NCI-H2107 (cell line): ENCODE results near the gene JAKMIP1.
A peak's percentile ranks its signal among the peaks of the same experiment; 100 is the strongest.

ENCODE experiments used
- DNase-seq: peaks from one replicate; lab custom pipeline; 2025; lab: John Stamatoyannopoulos, UW

The JAKMIP1 gene

DNA sequence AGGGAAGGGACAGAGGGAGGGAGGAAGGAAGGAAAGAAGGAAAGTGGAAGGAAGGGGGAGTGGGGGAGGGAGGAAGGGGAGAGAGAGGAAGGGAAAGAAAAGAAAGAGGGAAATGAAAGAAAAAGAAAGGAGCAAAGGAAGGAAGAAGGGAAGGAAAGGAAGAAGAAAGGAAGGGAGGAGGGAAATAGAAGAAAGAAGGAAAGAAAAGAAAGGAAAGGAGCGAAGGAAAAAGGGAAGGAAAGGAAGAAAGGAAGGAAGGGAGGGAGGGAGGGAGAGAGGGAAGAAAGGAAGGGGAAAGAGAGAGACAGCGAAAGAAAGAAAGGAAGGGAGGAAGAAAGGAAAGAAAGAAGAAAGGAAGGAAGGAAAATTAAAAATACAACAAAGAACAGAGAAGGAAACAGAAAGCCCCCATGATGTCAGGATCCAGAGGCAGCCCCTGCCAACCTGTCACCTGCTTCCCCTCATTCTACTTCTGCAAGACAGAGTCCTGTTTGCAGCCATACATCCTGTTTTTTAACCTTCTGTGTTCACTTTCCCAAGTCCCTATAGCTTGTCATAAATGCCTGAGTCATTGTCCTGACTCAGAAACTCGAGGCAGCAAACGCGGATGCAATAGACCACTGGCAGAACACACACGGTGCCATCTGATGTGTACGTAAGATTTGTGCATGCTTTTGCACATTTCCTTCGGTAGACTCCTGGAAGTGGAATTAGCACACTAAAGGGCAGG, 105.2 kb downstream of the JAKMIP1 start:
- no peak for DNase-seq

- no peak for DNase-seq
Observed at GRCh38 chr4:6093671-6094070, 106.7 kb downstream of the JAKMIP1 start.

DNA sequence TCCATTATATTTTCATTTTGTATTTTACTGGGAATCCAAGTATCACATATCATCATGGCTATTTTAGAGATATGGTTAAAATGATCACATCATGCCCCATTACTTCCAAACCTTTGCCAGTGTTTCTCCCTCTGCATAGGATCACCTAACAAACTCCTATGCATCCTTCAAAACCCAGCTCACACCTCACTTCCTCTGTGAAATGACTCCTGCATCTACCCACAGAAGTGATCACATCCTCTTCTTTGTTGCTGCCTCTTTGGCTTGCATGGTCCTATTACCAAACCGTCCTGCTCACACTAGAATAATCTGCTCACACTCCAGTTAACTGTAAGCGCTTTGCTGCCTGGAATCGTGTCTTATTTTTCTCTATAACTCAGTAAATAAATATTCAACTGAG, 107.4 kb downstream of the JAKMIP1 start:
- DNase-seq, result no peak

- DNase-seq, result no peak
Observed at GRCh38 chr4:6092131-6092530, 108.2 kb downstream of the JAKMIP1 start.

- no peak for DNase-seq
Observed at GRCh38 chr4:6090931-6091330, 109.4 kb downstream of the JAKMIP1 start.

- DNase-seq, result no peak
Observed at GRCh38 chr4:6088950-6089349, 111.4 kb downstream of the JAKMIP1 start.

- DNase-seq, result peak; percentile 16
Observed at GRCh38 chr4:6087669-6088341, 112.5 kb downstream of the JAKMIP1 start.

DNA sequence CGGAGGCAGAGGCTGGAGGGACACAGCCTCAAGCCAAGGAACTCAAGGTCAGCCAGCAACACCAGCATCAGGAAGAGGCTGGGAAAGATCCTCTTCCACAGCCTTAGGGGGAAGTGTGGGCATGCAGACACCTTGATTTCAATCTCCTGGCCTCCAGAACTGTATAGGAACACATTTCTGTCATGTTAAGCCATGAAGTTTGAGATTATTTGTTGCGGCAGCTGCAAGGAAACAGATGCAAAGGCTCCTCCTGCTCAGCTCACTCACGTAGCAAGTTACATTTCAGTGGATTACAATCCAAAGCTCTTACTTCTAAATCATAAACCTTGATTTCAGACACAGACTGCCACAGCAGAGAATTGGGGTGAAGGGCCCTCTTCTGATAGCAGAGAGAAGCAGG, 113.5 kb downstream of the JAKMIP1 start:
- no peak for DNase-seq

DNA sequence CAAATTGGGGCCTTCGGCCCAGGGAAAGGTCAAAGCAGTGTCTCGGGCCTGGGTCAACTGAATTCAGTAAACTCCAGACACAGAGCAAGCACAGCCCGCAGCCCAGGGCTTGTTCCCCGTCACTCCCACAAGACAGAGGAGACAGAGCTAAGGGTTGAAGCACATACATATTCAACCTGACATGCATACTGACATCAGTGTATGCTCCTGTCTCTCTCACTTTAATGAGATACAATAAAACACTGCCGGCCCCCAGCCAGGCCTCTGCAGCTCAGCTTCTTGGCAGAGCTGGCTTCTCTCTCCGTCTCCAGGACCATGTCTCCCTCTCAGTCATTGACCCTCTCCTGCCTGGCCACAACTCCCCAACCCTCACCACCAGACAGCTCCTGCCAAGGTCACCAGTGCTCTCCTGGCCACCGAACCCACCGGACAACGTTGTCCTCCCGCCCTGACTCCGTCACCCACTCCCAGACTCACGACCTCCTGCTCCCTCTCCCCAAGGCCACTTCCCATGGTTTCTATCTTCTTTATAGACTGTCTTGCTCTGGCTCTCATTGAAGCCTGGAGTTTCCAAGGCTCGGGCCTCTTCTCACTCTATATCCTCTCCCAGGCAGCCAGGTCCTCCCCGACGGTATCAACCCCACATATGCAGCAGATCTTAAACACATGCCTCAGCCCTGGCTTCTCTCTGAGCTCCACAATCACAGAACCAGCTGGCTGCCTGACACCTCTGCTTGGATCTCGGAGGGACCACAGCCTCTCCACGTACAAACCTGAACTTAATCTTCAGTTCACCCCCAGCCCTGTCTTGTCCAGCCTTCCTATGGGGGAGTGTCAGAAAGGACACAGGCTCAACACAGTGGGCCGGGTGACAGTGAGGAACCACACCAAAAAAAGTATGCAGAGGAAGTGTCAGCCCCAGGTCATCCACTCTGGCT, 114.4 kb downstream of the JAKMIP1 start:
- no peak for DNase-seq

DNA sequence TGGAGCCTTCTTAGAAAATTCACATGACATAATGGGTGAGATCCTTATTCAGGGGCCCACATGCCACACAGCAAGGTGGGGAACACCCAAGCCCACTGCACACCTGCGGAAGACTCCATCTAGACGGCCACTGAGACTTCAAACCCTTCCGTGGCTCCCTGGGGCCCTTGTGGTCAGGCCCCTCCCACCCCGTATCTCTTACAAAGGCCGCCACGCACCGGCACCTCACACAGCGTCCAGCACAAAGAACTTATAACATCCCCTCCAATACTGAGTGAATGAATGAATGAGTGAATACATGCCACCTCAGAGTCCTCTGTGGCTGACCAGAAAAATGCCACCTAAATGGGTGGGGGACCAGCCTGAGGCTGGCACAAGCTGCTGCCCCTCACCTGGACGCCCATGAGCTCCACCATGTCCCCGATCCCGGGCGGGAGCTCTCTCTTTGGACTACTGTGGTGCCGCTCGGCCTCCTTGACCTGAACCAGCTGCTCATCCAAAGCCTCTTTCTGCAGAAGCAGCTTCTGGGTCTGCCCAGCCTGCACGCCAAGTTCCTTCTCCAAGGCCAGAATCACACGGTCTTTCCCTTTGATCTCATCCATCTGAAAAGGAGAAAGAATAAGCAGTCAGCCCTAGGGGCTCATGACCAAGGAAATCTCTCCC, 115.2 kb downstream of the JAKMIP1 start:
- no peak for DNase-seq

GRCh38 chr4:6079965-6080364, 120.4 kb downstream of the JAKMIP1 start:
- no peak for DNase-seq

DNA sequence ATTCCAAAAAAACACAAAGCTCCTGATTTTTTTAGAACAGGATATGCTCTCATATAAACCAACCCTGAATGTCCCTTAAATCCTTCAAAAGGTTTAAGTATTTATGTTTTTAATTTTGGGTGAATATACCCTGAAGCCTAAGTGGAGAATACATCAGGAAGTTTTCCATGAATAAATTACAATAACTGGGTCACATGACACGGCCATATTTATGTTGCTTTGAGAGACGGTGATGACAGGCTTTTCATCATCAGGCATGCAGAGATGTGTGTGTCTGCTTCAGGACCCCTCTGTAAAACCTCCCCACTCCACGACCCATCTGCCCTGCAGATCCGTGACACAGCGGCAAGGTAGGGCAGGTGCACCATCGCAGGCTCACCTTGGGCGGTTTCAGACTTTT, 121.8 kb downstream of the JAKMIP1 start:
- no peak for DNase-seq

GRCh38 chr4:6076391-6076790, 124.0 kb downstream of the JAKMIP1 start:
- no peak for DNase-seq

- no peak for DNase-seq
Observed at GRCh38 chr4:6074758-6075157, 125.6 kb downstream of the JAKMIP1 start.

DNA sequence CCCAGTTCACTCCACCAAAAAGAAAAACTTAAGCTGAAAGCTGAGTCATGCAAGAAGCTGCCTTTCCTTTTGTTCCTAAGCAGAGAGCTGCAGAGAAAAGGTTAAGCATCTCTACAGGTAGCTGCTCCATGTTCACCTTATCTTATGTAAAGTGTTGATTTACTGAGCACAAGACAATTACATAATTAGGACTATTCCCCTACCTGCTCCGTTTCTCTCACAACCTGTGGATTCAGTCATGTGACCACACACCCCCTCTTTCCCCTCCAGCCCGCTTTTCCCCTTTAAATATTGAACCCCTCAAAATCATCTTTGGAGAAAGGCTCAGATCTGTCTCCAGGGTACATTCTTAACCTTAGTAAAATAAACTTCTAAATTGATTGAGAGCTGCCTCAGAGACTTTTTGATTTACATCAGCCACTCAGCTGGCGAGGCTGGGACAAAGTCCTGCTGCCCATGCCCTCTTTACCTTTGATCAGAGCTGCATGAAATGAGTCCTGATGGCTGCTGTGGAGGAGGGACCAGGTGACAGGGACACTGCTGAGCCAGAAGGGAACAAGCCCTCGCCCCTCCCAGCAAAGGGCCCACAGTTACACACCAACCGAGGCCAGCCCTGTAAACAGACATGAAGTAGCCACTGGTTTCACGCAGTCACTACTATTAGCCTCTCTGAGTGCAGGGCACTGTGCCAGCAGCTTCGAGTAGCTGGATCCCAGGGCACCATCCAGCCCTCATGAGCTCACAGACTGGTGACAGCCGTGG, 128.2 kb downstream of the JAKMIP1 start:
- DNase-seq, result peak; percentile 13

- no peak for DNase-seq
Observed at GRCh38 chr4:6071191-6071958, 129.0 kb downstream of the JAKMIP1 start.

- no peak for DNase-seq
Observed at GRCh38 chr4:6069845-6070709, 130.3 kb downstream of the JAKMIP1 start.

DNA sequence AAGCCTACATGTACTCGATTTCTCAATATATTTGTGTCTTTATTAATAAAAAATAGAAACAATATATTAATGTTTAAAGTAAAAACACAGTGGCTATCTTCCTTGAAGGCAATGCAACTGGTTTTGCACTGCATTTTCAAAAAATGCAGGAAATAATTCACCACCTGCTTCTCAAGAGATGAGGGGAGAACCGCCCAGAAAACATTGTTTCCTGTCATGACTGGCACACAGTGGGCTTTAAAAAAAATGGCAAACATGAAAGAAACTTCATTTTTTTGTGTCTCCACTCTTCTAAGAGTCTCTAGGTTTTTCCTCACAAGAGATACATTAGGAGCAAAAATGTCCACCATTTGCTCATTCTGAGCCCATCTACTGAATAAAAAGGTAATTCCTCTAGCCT, 131.4 kb downstream of the JAKMIP1 start:
- DNase-seq, result no peak

- DNase-seq, result no peak
Observed at GRCh38 chr4:6065934-6066590, 134.3 kb downstream of the JAKMIP1 start.
